ENCODE results near the gene ZBTB47. TPM values are rescaled to one million over a fixed set of nuclear protein-coding genes. Genes with fewer than 3 reads are reported as not detected.

Gene ZBTB47
- total RNA-seq, 1 donor from 2014 or later = 118 TPM

GRCh38 chr3:42705962-42706585, 52.6 kb downstream of the ZBTB47 start:
- Histone ChIP-seq H3K36me3 (no peaks in the 10 kb centered on the region), H3K4me1 (peaks cover 41% of the 10 kb centered on the region), H3K9me3 (replicated peaks) (no peaks in the 10 kb centered on the region), H3K4me3 (no peak overlapping the region), H3K27ac (replicated peaks) (peak overlapping the region; percentile 98), H3K27me3 (ENCODE audit: low read depth) (peaks cover 13% of the 10 kb centered on the region)
- peak; percentile 58 for DNase-seq
- intact Hi-C loops (cut with micrococcal nuclease) = no loop called here
- no peak for TF ChIP-seq CTCF (IDR thresholded peaks at IDR 0.05; ENCODE audit: borderline replicate concordance)

DNA sequence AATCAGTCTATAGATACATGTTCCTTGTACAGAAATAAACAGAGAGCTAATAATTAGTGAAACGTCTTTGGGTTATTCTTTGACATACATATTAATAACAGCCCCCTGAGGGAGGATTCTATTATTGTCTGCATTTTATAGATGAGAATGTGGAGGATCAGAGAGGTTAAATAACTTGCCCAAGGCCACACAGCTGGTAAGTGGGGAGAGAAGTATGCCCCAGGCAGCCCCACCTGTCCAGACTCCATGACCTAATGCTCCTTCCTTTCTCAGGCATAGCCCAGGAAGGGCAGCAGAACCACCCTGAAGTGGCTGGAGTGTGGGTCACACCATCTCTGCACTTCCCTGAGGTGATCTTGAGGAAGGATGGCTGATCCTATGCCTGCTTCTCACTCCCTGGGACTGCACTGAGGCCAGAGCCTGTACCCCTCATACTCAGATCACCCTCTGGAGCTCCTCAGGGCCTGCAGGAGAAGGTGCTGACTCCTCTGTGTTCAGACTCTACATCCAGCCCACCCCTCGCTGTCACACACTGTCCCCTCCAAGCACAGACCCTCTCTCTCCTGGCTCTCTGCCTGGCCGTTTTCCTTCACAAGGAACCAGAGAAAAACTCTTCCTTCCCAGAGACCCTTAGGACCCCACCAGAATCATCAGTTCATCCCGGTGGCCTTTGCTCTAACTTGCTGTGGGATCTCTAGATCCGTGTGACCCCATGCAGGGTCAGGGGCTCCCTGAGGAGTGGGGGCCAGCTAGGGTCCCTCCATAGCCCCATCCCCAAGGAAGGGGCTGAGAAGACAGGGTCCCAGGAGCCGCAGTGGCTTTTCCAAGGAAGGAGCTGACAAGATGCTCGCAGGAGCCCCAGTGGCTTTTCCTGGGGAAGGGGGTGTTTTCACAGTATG, 53.5 kb downstream of the ZBTB47 start:
- Histone ChIP-seq H3K27me3 (ENCODE audit: low read depth) (peaks cover 8% of the 10 kb centered on the region), H3K27ac (replicated peaks) (peak overlapping the region; percentile 98), H3K4me3 (no peak overlapping the region), H3K4me1 (peaks cover 41% of the 10 kb centered on the region), H3K36me3 (no peaks in the 10 kb centered on the region), H3K9me3 (replicated peaks) (no peaks in the 10 kb centered on the region)
- peak; percentile 11 for DNase-seq
- intact Hi-C loops (cut with micrococcal nuclease) = no loop called here
- no peak for TF ChIP-seq CTCF (IDR thresholded peaks at IDR 0.05; ENCODE audit: borderline replicate concordance)

GRCh38 chr3:42707620-42708355, 54.3 kb downstream of the ZBTB47 start:
- no peak for TF ChIP-seq CTCF (IDR thresholded peaks at IDR 0.05; ENCODE audit: borderline replicate concordance)
- H3K9me3 ChIP-seq (replicated peaks) = no peaks in the 10 kb centered on the region
- DNase-seq = no peak
- H3K4me3 ChIP-seq = no peak overlapping the region
- H3K27ac ChIP-seq (replicated peaks) = no peak overlapping the region
- no peaks in the 10 kb centered on the region for H3K36me3 ChIP-seq
- intact Hi-C loops (cut with micrococcal nuclease) = no loop called here
- H3K27me3 ChIP-seq (ENCODE audit: low read depth) = peaks cover under 1% of the 10 kb centered on the region
- peaks cover 41% of the 10 kb centered on the region for H3K4me1 ChIP-seq

DNA sequence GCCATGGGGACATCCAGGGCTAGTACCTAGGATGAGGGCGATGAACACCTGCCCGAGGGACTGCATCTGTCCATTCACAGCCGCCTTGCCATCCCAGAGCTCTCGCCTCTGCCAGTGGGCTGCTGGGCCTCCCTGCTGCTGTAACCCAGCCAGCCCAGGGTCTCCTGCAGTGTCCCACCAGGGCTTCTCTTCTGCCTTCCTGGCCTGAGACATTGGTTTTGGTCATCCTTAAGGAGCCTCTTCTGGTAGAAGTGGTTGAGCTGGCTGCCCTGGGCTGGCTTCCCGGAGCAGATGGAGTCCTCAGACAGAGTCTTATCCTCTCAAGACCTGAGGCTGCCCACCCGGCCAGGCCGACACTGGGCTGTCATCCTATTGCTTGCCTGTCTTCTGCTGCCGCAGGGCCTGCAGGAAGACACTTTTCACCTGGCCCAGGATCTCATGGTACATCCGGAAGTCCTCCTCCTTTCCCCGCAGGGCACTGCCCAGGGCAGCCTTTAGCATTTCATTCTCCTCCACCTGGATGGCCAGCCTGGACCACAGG, 55.2 kb downstream of the ZBTB47 start:
- Histone ChIP-seq H3K27ac (replicated peaks) (no peak overlapping the region), H3K27me3 (ENCODE audit: low read depth) (no peaks in the 10 kb centered on the region), H3K4me3 (no peak overlapping the region), H3K9me3 (replicated peaks) (no peaks in the 10 kb centered on the region), H3K4me1 (peaks cover 32% of the 10 kb centered on the region), H3K36me3 (no peaks in the 10 kb centered on the region)
- TF ChIP-seq CTCF (IDR thresholded peaks at IDR 0.05; ENCODE audit: borderline replicate concordance) = no peak
- intact Hi-C loops (cut with micrococcal nuclease) = no loop called here
- DNase-seq = no peak

DNA sequence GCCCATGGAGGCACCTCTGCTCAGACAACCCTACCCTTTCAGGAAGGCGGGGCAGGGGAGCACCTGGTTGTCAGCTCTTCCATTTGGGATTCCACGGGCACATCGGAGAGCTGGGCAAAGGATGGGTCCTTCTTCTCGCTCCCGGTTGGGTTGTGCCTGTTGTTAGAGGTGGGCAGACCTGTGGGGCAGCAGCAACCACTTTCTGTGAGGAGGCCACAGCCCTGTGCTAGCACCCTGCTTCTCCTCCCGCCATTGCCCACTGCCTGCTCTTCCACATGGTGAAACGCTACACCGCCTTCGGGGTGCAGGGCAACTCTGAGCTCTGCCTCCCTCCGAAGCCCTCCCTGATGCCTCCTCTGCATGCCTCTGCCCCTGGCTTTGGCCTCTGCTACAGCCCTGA, 56.1 kb downstream of the ZBTB47 start:
- peaks cover 23% of the 10 kb centered on the region for H3K4me1 ChIP-seq
- H3K27me3 ChIP-seq (ENCODE audit: low read depth) = no peaks in the 10 kb centered on the region
- no peak overlapping the region for H3K4me3 ChIP-seq
- no peaks in the 10 kb centered on the region for H3K9me3 ChIP-seq (replicated peaks)
- H3K27ac ChIP-seq (replicated peaks) = no peak overlapping the region
- DNase-seq = peak; percentile 2
- intact Hi-C loops (cut with micrococcal nuclease) = no loop called here
- no peak for TF ChIP-seq CTCF (IDR thresholded peaks at IDR 0.05; ENCODE audit: borderline replicate concordance)
- H3K36me3 ChIP-seq = no peaks in the 10 kb centered on the region
